Mesothelial cell of epicardium (in vitro differentiated cells): ENCODE data around the gene ASPDH. TPM values are rescaled to one million over a fixed set of nuclear protein-coding genes. Genes with fewer than 3 reads are reported as not detected.

Experiments
- DNase-seq, 2 experiments: peaks; one replicate each; pipeline ENCODE4 v3.0.0; 2021; ENCODE audit warnings: low spot score in 2 of 2; ENCODE audit not compliant: unreplicated experiment in 2 of 2
- H3K27ac Mint-ChIP-seq: 2 replicates; pipeline ENCODE4 v1.8.0; 2021; ENCODE audit warnings: mixed read lengths
- H3K27me3 Mint-ChIP-seq: 2 replicates; pipeline ENCODE4 v1.8.0; 2021; ENCODE audit warnings: low read depth, mixed read lengths
- H3K36me3 Mint-ChIP-seq: 2 replicates; pipeline ENCODE4 v1.8.0; 2021; ENCODE audit warnings: mixed read lengths
- H3K4me1 Mint-ChIP-seq: 2 replicates; pipeline ENCODE4 v1.8.0; 2021; ENCODE audit warnings: mixed read lengths
- H3K4me3 Mint-ChIP-seq: 2 replicates; pipeline ENCODE4 v1.8.0; 2021; ENCODE audit warnings: mild to moderate bottlenecking, moderate library complexity, mixed read lengths
- H3K9me3 Mint-ChIP-seq: 2 replicates; pipeline ENCODE4 v1.8.0; 2021; ENCODE audit warnings: mixed read lengths
- total RNA-seq: library from RNA; stranded (reverse); gene quantifications from 3 replicates; pipeline ENCODE4 v1.2.1, GENCODE V29; 2021
- TF ChIP-seq, protein P1 (sequence below): fragments of 200-600 bp; sonication (generic); IDR thresholded peaks from one replicate; pipeline ENCODE4 v1.5.0; 2021; ENCODE audit warnings: antibody characterized with exemption; ENCODE audit not compliant: unreplicated experiment

The ASPDH gene
- total RNA-seq, 1 donor from 2014 or later = not detected

DNA sequence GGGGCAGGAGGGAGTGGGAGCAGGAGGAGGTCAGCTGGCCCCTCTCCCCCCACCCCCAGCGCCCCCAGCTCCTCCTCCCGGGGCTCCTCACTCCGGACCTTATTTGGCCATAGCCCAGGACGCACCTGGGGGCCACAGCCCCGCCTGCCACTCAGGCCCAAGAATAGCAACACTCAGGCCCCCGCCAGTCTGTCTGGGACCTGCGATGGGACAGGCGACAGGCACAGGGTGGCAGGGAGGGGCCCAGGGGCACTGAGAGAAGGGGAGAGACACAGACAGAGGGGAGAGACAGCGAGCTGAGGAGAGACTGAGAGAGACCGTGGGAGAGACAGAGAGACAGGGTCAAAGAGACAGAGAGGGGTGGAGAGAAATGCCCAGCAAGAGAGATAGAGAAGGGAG, 13.0 kb downstream of the ASPDH start:
- peaks cover 21% of the 10 kb centered on the region for H3K27me3 Mint-ChIP-seq

DNA sequence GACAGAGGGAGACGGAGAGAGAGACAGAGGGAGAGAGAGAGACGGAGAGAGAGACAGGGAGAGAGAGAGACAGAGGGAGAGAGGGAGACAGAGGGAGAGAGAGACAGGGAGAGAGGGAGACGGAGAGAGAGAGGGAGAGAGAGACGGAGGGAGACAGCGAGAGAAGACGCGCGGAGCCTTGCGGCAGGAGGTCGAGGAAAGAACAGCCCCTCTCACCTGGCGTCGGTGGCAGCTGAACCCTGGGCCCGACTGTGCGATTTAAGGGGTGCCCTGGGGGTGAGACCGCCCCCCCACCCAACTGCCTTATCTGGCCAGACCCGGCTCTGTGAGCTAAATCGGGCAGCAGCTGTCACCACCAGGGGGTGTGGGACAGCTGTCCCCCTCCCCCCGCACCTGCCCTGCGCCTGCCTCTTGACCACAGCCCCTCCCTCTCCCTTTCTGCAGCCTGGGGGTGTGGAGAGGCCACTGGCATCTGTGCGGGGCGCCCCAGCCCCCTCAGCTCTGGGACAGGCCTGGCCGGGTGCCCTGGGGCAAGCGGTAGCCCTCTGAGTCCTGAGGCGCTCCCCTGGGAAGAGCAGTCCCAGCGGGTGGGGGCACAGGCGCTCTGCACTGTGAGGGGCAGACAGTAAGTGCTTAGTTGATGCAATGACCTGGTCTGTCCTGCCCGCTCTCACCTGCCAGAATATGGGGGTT, 13.5 kb downstream of the ASPDH start:
- no peak overlapping the region for H3K4me3 Mint-ChIP-seq

More for the DNA sequence above, 13.0 kb downstream of the ASPDH start:
- H3K36me3 Mint-ChIP-seq = peaks cover 2% of the 10 kb centered on the region
- no peak overlapping the region for H3K4me3 Mint-ChIP-seq
- DNase-seq = no peak
- TF ChIP-seq, protein P1, sequence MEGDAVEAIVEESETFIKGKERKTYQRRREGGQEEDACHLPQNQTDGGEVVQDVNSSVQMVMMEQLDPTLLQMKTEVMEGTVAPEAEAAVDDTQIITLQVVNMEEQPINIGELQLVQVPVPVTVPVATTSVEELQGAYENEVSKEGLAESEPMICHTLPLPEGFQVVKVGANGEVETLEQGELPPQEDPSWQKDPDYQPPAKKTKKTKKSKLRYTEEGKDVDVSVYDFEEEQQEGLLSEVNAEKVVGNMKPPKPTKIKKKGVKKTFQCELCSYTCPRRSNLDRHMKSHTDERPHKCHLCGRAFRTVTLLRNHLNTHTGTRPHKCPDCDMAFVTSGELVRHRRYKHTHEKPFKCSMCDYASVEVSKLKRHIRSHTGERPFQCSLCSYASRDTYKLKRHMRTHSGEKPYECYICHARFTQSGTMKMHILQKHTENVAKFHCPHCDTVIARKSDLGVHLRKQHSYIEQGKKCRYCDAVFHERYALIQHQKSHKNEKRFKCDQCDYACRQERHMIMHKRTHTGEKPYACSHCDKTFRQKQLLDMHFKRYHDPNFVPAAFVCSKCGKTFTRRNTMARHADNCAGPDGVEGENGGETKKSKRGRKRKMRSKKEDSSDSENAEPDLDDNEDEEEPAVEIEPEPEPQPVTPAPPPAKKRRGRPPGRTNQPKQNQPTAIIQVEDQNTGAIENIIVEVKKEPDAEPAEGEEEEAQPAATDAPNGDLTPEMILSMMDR = no peak
- peaks cover 3% of the 10 kb centered on the region for H3K4me1 Mint-ChIP-seq
- no peaks in the 10 kb centered on the region for H3K9me3 Mint-ChIP-seq
- no peak overlapping the region for H3K27ac Mint-ChIP-seq

DNA sequence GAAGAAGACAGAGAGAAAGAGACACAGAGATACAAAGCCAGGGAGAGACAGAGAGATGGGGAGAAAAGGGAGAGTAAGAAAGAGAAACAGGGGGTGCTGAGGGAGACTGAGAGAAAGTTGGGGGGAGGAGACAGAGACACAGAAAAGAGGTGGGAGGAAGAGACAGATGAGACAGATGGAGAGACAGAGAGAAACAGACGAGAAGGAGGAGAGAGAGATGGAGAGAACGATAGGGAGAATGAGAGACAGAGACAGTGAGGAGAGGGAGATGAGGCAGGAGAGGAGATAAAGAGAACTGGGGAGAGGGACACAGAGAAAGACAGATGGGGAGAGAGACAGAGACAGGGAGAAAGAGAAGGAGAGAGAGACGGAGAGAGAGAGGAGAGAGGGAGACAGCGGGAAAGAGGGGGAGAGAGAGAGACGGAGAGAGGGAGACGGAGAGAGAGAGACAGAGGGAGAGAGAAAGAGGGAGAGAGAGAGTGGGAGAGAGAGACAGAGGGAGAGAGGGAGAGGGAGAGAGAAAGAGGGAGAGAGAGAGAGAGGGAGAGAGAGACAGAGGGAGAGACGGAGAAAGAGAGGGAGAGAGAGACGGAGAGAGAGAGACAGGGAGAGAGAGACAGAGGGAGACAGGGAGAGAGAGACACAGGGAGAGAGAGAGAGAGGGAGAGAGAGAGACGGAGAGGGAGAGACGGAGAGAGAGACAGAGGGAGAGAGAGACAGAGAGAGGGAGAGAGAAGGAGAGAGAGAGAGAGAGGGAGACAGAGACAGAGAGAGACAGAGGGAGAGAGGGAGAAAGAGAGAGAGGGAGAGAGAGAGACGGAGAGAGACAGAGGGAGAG, 15.3 kb downstream of the ASPDH start:
- Mint-ChIP-seq H3K4me1 (peaks cover 3% of the 10 kb centered on the region), H3K36me3 (no peaks in the 10 kb centered on the region), H3K4me3 (no peak overlapping the region), H3K27ac (no peak overlapping the region), H3K27me3 (peaks cover 43% of the 10 kb centered on the region), H3K9me3 (no peaks in the 10 kb centered on the region)
- no peak for DNase-seq
- TF ChIP-seq, protein P1 = no peak

More for the DNA sequence above, 13.5 kb downstream of the ASPDH start:
- Mint-ChIP-seq H3K4me1 (peaks cover 3% of the 10 kb centered on the region), H3K9me3 (no peaks in the 10 kb centered on the region), H3K27ac (no peak overlapping the region), H3K36me3 (no peaks in the 10 kb centered on the region), H3K27me3 (peaks cover 26% of the 10 kb centered on the region)
- TF ChIP-seq, protein P1 = peak; percentile 11
- no peak for DNase-seq

DNA sequence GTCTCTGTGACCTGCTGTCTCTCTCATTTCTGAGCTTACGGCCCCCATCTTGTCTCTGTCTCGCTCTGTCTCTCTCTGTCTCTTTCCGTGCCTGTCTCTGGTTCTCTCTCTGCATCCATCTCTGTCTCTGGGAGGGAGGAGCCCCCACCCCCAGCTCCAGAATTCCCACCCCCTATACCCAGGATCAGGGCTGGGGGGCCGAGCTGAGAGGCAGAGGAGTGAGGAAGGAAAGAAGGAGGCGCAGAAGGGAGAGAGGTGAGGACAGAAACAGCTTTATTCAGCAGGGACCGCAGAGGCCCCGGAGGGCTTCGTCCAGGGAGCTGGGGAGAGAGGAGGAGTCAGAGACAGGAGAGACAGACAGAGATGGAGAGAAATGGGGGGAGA, 16.7 kb downstream of the ASPDH start:
- no peak for DNase-seq
- H3K4me3 Mint-ChIP-seq = no peak overlapping the region
- H3K36me3 Mint-ChIP-seq = no peaks in the 10 kb centered on the region
- no peaks in the 10 kb centered on the region for H3K9me3 Mint-ChIP-seq
- H3K27ac Mint-ChIP-seq = no peak overlapping the region
- H3K4me1 Mint-ChIP-seq = peaks cover 7% of the 10 kb centered on the region
- TF ChIP-seq, protein P1 = no peak
- H3K27me3 Mint-ChIP-seq = peaks cover 53% of the 10 kb centered on the region

DNA sequence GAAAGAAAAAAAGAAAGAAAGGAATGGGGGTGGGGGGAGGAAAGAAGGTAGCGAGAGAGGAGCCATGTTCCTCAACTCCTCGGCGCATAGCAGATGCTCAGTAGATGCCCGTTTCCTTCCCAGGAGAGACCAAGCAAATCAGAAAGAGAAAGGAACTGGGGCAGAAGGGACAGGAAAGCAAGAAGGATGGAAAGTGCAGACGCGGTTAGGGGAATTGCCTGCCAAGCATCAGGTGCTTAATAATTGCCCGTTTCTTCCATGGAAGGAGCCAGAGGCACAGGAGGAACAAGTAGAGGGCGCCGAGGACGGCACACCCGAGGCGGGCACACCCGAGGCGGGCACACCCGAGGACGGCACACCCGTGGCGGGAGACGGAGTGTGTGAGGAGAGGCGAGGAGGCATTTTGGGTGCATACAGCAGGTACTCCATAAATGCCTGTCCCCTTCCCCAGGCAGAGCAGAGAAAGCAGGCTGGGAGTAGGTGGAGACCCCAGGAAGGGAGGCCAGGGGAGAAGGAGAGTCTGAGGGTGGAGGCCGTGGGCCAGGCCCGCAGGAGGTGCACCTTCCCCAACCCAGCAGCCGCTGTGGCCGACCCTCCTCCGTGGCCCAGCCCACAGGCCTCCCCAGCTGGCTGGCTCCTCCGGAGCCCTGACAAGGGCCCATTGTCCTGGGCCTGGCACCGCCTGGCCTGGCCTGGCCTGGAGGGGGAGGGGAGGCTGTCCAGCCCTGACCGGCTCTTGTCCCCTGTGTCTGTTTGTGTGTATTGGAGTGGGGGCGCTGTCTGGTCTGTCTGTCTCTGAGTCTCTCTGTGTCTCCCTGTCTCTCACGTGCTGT, 17.3 kb downstream of the ASPDH start:
- TF ChIP-seq, protein P1 = no peak
- H3K9me3 Mint-ChIP-seq = no peaks in the 10 kb centered on the region
- DNase-seq = no peak
- no peak overlapping the region for H3K4me3 Mint-ChIP-seq
- no peak overlapping the region for H3K27ac Mint-ChIP-seq
- H3K4me1 Mint-ChIP-seq = peaks cover 13% of the 10 kb centered on the region
- H3K36me3 Mint-ChIP-seq = no peaks in the 10 kb centered on the region
- peaks cover 54% of the 10 kb centered on the region for H3K27me3 Mint-ChIP-seq
